SK-N-SH (cell line): Measurements from ENCODE around the gene RBMS1. TPM values are rescaled to one million over a fixed set of nuclear protein-coding genes. Genes with fewer than 3 reads are reported as not detected.

Experiments used
- CTCF ChIA-PET: fragments of 300-600, 350-600 bp; formaldehyde crosslinking; extraction: SDS; loops from one replicate; lab custom pipeline; 2021; lab: Yijun Ruan, JAX
- POLR2A ChIA-PET: fragments of 350-600 bp; sonication (Branson Sonifier 250); formaldehyde crosslinking; extraction: SDS; loops from one replicate; lab custom pipeline; 2020; ENCODE audit warnings: antibody characterized with exemption, inconsistent platforms; lab: Yijun Ruan, JAX
- DNase-seq: peaks from one replicate; pipeline ENCODE4 v3.0.0; 2012
- H2AFZ ChIP-seq: fragments of 200-600 bp; sonication (generic); 2 replicates; pipeline ENCODE4 v1.8.1; 2016; ENCODE audit warnings: antibody characterized with exemption, mild to moderate bottlenecking, low read depth
- H3F3A ChIP-seq: fragments of 200-600 bp; sonication (generic); replicated peaks from 2 replicates; pipeline ENCODE3; 2016; ENCODE audit warnings: antibody characterized with exemption, mild to moderate bottlenecking; ENCODE audit not compliant: insufficient read depth
- H3K27ac ChIP-seq, 2 experiments: fragments of 200-500 bp in 1 of 2; fragments of 200-600 bp in 1 of 2; sonication (Bioruptor generic) in 1 of 2; sonication (generic), shearing (Covaris generic) in 1 of 2; 2 replicates each; pipeline versions ENCODE4 v1.5.1 to v1.6.1; 2014 to 2016; ENCODE audit warnings: low read depth in 2 of 2, inconsistent platforms in 1 of 2, low read length in 1 of 2, mild to moderate bottlenecking in 1 of 2, mixed read lengths in 1 of 2
- H3K27me3 ChIP-seq: fragments of 200-600 bp; sonication (generic), shearing (Covaris generic); 2 replicates; pipeline ENCODE4 v1.6.1; 2016; ENCODE audit warnings: mixed run types; ENCODE audit not compliant: insufficient read depth
- H3K36me3 ChIP-seq, 2 experiments: fragments of 200-500 bp in 1 of 2; fragments of 200-600 bp in 1 of 2; sonication (Bioruptor generic) in 1 of 2; sonication (generic) in 1 of 2; replicated peaks in 1 of 2; 2 replicates each; pipeline versions ENCODE3 to v1.5.1; 2014 to 2016; ENCODE audit warnings: low read length in 1 of 2, mild to moderate bottlenecking in 1 of 2; ENCODE audit not compliant: insufficient read depth in 2 of 2, control insufficient read depth in 1 of 2
- H3K4me1 ChIP-seq, 2 experiments: fragments of 200-500 bp in 1 of 2; fragments of 200-600 bp in 1 of 2; sonication (Bioruptor generic) in 1 of 2; sonication (generic), shearing (Covaris generic) in 1 of 2; 2 replicates each; pipeline versions ENCODE4 v1.5.1 to v1.6.1; 2014 to 2016; ENCODE audit warnings: low read depth in 1 of 2, low read length in 1 of 2, mixed run types in 1 of 2; ENCODE audit not compliant: insufficient read depth in 2 of 2, control insufficient read depth in 1 of 2
- H3K4me2 ChIP-seq: fragments of 200-600 bp; sonication (generic), shearing (Covaris generic); 2 replicates; pipeline ENCODE4 v1.6.1; 2017; ENCODE audit warnings: mixed run types
- H3K4me3 ChIP-seq, 2 experiments: fragments of 200-500 bp in 1 of 2; fragments of 200-600 bp in 1 of 2; sonication (Bioruptor generic) in 1 of 2; sonication (generic), shearing (Covaris generic) in 1 of 2; 2 replicates each; pipeline versions ENCODE4 v1.5.1 to v1.8.1; 2014 to 2016; ENCODE audit warnings: low read depth in 2 of 2, inconsistent platforms in 1 of 2, low read length in 1 of 2, mild to moderate bottlenecking in 1 of 2, mixed read lengths in 1 of 2, moderate library complexity in 1 of 2
- H3K79me2 ChIP-seq: fragments of 200-600 bp; sonication (generic); 2 replicates; pipeline ENCODE4 v1.8.1; 2017; ENCODE audit warnings: mild to moderate bottlenecking; ENCODE audit not compliant: insufficient read depth
- H3K9ac ChIP-seq: fragments of 200-600 bp; sonication (generic); 2 replicates; pipeline ENCODE4 v1.6.1; 2017; ENCODE audit warnings: mixed run types
- H3K9me2 ChIP-seq: fragments of 200-600 bp; sonication (generic); 2 replicates; pipeline ENCODE4 v1.6.1; 2017; ENCODE audit warnings: mixed run types
- H3K9me3 ChIP-seq: fragments of 200-600 bp; sonication (generic); 2 replicates; pipeline ENCODE4 v1.6.1; 2017; ENCODE audit warnings: mixed run types, mild to moderate bottlenecking, moderate library complexity
- H4K20me1 ChIP-seq: fragments of 200-600 bp; sonication (generic); 2 replicates; pipeline ENCODE4 v1.6.1; 2017; ENCODE audit warnings: mild to moderate bottlenecking, mixed run types; ENCODE audit not compliant: insufficient read depth
- ELF1 ChIP-seq: IDR thresholded peaks from 2 replicates; pipeline ENCODE4 v1.4.0; 2012
- EZH2phosphoT487 ChIP-seq: fragments of 200-600 bp; sonication (generic); IDR thresholded peaks from 2 replicates; pipeline ENCODE4 v1.6.1; 2017; ENCODE audit warnings: low read depth, mixed run types, mild to moderate bottlenecking, antibody characterized with exemption, moderate library complexity, borderline replicate concordance
- FOXM1 ChIP-seq: IDR thresholded peaks from 2 replicates; pipeline ENCODE4 v1.4.0; 2012; ENCODE audit warnings: low read depth, mild to moderate bottlenecking
- JUND ChIP-seq: IDR thresholded peaks from 2 replicates; pipeline ENCODE4 v1.4.0; 2012
- NFIC ChIP-seq: IDR thresholded peaks from 2 replicates; pipeline ENCODE4 v1.4.0; 2012; ENCODE audit warnings: borderline replicate concordance
- RCOR1 ChIP-seq: fragments of 150-350 bp; IDR thresholded peaks from 2 replicates; pipeline ENCODE4 v1.6.1; 2017; ENCODE audit warnings: antibody characterized with exemption, low read length
- RXRA ChIP-seq: IDR thresholded peaks from 2 replicates; pipeline ENCODE4 v1.4.0; 2012; ENCODE audit warnings: low read depth, mild to moderate bottlenecking, borderline replicate concordance
- SIN3A ChIP-seq: IDR thresholded peaks from 2 replicates; pipeline ENCODE4 v1.6.1; 2012; ENCODE audit warnings: low read depth, mild to moderate bottlenecking, low read length, moderate library complexity, borderline replicate concordance
- YY1 ChIP-seq: IDR thresholded peaks from 2 replicates; pipeline ENCODE4 v1.4.0; 2012; ENCODE audit warnings: low read depth, mild to moderate bottlenecking
- WGBS: methylation state at CpG from one replicate; pipeline ENCODE4 v1.1.6; 2017; ENCODE audit warnings: low lambda C conversion rate; 5-methylcytosine and 5-hydroxymethylcytosine counted together
- polyA plus RNA-seq, 3 experiments: library from polyadenylated mRNA; depleted of rRNA; stranded (reverse); fragments of >200 nt; gene quantifications; 2 replicates each; pipeline ENCODE4 v1.2.3, GENCODE V29; 2012
- TF ChIP-seq, protein P1 (sequence below): fragments of 150-350 bp; IDR thresholded peaks from 2 replicates; pipeline ENCODE4 v1.6.1; 2016; ENCODE audit warnings: mild to moderate bottlenecking, low read depth, low read length
- TF ChIP-seq, protein P2 (sequence below): IDR thresholded peaks from 2 replicates; pipeline ENCODE4; 2012
- TF ChIP-seq, protein P3 (sequence below): fragments of 200-600 bp; sonication (generic); IDR thresholded peaks from 2 replicates; pipeline ENCODE4 v1.6.1; 2017; ENCODE audit warnings: antibody characterized with exemption, mild to moderate bottlenecking, moderate library complexity
- TF ChIP-seq, protein P4 (sequence below): IDR thresholded peaks from 2 replicates; pipeline ENCODE4 v1.4.0; 2012; ENCODE audit warnings: low read depth, borderline replicate concordance
- TF ChIP-seq, protein P5 (sequence below): IDR thresholded peaks from 2 replicates; pipeline ENCODE4 v1.6.1; 2012; ENCODE audit warnings: mild to moderate bottlenecking, low read depth, low read length, moderate library complexity

Gene RBMS1
- polyA plus RNA-seq, 1 of the 3 experiments (the other 2 are of a cell fraction) = 56.5 TPM

DNA sequence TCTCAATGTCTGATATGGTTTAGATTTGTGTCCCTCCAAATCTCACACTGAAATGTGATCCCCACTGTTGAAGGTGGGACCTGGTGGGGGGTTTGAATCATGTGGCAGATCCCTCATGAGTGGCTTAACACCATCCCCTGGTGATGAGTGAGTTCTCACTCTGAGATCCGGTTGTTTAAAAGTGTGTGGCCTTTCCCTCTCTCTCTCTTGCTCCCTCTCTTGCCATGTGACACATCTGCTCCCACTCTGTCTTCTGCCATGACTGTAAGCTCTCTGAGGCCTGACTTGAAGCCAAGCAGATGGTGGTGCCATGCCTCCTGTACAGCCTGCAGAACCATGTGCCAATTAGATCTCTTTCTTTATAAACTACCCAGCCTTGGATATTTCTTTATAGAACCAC is 108.8 kb downstream of the RBMS1 start (continued):
- TF ChIP-seq, protein P1, sequence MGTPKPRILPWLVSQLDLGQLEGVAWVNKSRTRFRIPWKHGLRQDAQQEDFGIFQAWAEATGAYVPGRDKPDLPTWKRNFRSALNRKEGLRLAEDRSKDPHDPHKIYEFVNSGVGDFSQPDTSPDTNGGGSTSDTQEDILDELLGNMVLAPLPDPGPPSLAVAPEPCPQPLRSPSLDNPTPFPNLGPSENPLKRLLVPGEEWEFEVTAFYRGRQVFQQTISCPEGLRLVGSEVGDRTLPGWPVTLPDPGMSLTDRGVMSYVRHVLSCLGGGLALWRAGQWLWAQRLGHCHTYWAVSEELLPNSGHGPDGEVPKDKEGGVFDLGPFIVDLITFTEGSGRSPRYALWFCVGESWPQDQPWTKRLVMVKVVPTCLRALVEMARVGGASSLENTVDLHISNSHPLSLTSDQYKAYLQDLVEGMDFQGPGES = no peak
- TF ChIP-seq, all 33 proteins: peak for 0

DNA sequence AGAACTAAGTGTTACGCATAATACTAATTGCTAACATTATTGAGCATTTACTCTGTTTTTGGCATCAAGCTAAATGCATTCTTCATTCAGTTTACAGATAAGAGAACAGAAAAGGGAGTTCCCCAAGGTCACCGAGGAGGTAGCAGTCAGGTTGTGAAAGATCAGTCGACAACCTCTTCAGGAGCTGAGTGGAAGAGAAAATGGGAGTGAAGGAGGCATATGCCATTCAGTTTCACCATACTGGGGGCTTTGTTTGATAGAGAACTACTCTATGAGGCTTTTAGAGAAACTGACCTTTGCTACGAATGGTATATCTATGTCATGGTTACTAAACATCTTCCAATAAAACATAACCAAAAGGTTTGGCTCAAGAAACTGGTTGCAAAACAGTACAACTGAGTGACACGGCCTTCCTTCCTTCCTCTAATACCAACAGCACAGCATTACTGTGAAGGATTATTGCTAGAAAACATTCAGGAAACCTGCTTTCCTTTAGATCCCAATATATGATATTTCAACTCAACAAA is 112.1 kb downstream of the RBMS1 start:
- Histone ChIP-seq H3K4me3 (no peak overlapping the region), H2AFZ (no peak overlapping the region), H3K4me1 (peaks cover 22 to 48% of the 10 kb centered on the region in 2 experiments; a peak in 3 of 4 replicates), H3F3A (peaks cover 21% of the 10 kb centered on the region), H4K20me1 (peaks cover 95% of the 10 kb centered on the region), H3K27ac (peak overlapping the region in 1 of 2 experiments; percentile 2; a peak in 1 of 4 replicates), H3K79me2 (peaks cover 100% of the 10 kb centered on the region), H3K27me3 (no peaks in the 10 kb centered on the region), H3K9ac (no peak overlapping the region), H3K4me2 (0 out of 2 replicates have a peak overlapping the region, but pooled peaks have one; percentile 0), H3K9me2 (no peaks in the 10 kb centered on the region), H3K9me3 (no peaks in the 10 kb centered on the region), H3K36me3 (peaks cover 2 to 3% of the 10 kb centered on the region in 2 experiments)
- ChIA-PET POLR2A (no interaction called here), CTCF (interaction anchor here (0.6 to 1.3 kb wide), 3 partner anchors 9 to 584 kb away, joined by 3 to 5 read pairs (median 4); no protein-coding TSS in a partner anchor)
- TF ChIP-seq YY1 = no peak
- TF ChIP-seq SIN3A = no peak
- TF ChIP-seq RXRA = no peak
- TF ChIP-seq JUND = no peak
- TF ChIP-seq ELF1 = no peak
- no peak for TF ChIP-seq NFIC
- TF ChIP-seq, protein P2, sequence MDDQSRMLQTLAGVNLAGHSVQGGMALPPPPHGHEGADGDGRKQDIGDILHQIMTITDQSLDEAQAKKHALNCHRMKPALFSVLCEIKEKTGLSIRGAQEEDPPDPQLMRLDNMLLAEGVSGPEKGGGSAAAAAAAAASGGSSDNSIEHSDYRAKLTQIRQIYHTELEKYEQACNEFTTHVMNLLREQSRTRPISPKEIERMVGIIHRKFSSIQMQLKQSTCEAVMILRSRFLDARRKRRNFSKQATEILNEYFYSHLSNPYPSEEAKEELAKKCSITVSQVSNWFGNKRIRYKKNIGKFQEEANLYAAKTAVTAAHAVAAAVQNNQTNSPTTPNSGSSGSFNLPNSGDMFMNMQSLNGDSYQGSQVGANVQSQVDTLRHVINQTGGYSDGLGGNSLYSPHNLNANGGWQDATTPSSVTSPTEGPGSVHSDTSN = no peak
- TF ChIP-seq, protein P3, sequence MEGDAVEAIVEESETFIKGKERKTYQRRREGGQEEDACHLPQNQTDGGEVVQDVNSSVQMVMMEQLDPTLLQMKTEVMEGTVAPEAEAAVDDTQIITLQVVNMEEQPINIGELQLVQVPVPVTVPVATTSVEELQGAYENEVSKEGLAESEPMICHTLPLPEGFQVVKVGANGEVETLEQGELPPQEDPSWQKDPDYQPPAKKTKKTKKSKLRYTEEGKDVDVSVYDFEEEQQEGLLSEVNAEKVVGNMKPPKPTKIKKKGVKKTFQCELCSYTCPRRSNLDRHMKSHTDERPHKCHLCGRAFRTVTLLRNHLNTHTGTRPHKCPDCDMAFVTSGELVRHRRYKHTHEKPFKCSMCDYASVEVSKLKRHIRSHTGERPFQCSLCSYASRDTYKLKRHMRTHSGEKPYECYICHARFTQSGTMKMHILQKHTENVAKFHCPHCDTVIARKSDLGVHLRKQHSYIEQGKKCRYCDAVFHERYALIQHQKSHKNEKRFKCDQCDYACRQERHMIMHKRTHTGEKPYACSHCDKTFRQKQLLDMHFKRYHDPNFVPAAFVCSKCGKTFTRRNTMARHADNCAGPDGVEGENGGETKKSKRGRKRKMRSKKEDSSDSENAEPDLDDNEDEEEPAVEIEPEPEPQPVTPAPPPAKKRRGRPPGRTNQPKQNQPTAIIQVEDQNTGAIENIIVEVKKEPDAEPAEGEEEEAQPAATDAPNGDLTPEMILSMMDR = no peak
- TF ChIP-seq, protein P4, sequence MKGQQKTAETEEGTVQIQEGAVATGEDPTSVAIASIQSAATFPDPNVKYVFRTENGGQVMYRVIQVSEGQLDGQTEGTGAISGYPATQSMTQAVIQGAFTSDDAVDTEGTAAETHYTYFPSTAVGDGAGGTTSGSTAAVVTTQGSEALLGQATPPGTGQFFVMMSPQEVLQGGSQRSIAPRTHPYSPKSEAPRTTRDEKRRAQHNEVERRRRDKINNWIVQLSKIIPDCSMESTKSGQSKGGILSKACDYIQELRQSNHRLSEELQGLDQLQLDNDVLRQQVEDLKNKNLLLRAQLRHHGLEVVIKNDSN = no peak
- no peak for TF ChIP-seq EZH2phosphoT487
- TF ChIP-seq, protein P5, sequence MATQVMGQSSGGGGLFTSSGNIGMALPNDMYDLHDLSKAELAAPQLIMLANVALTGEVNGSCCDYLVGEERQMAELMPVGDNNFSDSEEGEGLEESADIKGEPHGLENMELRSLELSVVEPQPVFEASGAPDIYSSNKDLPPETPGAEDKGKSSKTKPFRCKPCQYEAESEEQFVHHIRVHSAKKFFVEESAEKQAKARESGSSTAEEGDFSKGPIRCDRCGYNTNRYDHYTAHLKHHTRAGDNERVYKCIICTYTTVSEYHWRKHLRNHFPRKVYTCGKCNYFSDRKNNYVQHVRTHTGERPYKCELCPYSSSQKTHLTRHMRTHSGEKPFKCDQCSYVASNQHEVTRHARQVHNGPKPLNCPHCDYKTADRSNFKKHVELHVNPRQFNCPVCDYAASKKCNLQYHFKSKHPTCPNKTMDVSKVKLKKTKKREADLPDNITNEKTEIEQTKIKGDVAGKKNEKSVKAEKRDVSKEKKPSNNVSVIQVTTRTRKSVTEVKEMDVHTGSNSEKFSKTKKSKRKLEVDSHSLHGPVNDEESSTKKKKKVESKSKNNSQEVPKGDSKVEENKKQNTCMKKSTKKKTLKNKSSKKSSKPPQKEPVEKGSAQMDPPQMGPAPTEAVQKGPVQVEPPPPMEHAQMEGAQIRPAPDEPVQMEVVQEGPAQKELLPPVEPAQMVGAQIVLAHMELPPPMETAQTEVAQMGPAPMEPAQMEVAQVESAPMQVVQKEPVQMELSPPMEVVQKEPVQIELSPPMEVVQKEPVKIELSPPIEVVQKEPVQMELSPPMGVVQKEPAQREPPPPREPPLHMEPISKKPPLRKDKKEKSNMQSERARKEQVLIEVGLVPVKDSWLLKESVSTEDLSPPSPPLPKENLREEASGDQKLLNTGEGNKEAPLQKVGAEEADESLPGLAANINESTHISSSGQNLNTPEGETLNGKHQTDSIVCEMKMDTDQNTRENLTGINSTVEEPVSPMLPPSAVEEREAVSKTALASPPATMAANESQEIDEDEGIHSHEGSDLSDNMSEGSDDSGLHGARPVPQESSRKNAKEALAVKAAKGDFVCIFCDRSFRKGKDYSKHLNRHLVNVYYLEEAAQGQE = no peak
- TF ChIP-seq RCOR1 = no peak
- no peak for TF ChIP-seq FOXM1
- WGBS = 82% methylated on average over 5 of the region's 5 CpGs
- DNase-seq = no peak
